Renal cortical epithelial cell (primary cell): ENCODE measurements around the gene HOXD9. TPM values are rescaled to one million over a fixed set of nuclear protein-coding genes. Genes with fewer than 3 reads are reported as not detected.

Source experiments
- DNase-seq: peaks from one replicate; pipeline ENCODE4 v3.0.0-alpha.2; 2011; ENCODE audit warnings: low read depth
- total RNA-seq: library from RNA; depleted of rRNA; stranded (reverse); fragments of >200 nt; gene quantifications from 2 replicates; pipeline ENCODE4 v1.2.3, GENCODE V29; 2014

HOXD9 gene
- total RNA-seq, 1 donor from 2014 or later, result 15.7 TPM

GRCh38 chr2:176098366-176099158 is 24.0 kb upstream of the HOXD9 start:
- no peak for DNase-seq

- no peak for DNase-seq
Observed at GRCh38 chr2:176099159-176099727, 23.3 kb upstream of the HOXD9 start.

- no peak for DNase-seq
Observed at GRCh38 chr2:176099728-176100546, 22.6 kb upstream of the HOXD9 start, which contains the start of gene HOXD12. TSS of gene HOXD12 (plus strand) at chr2:176099795. CDS start at chr2:176099802, 7 bp downstream.

GRCh38 chr2:176100547-176101140 is 21.9 kb upstream of the HOXD9 start:
- no peak for DNase-seq

- no peak for DNase-seq
Observed at GRCh38 chr2:176101216-176101830, 21.2 kb upstream of the HOXD9 start.

- DNase-seq, result no peak
Observed at GRCh38 chr2:176101842-176102241, 20.7 kb upstream of the HOXD9 start.

- no peak for DNase-seq
Observed at GRCh38 chr2:176102309-176102866, 20.1 kb upstream of the HOXD9 start.

GRCh38 chr2:176103194-176103593 is 19.3 kb upstream of the HOXD9 start:
- no peak for DNase-seq

GRCh38 chr2:176103742-176104315 is 18.7 kb upstream of the HOXD9 start:
- DNase-seq, result no peak

- DNase-seq, result peak; percentile 75
Observed at GRCh38 chr2:176104316-176105077, 18.0 kb upstream of the HOXD9 start.

GRCh38 chr2:176105078-176105729 is 17.3 kb upstream of the HOXD9 start:
- DNase-seq, result no peak

- DNase-seq, result no peak
Observed at GRCh38 chr2:176105730-176106580, 16.6 kb upstream of the HOXD9 start.

GRCh38 chr2:176106581-176107539 is 15.7 kb upstream of the HOXD9 start, which contains the start of gene HOXD11:
TSS of gene HOXD11 (plus strand) at chr2:176107280. CDS start at chr2:176107356, 76 bp downstream.
- DNase-seq, result peak; percentile 82

GRCh38 chr2:176107731-176108181 is 14.8 kb upstream of the HOXD9 start:
- no peak for DNase-seq

GRCh38 chr2:176109192-176109901 is 13.2 kb upstream of the HOXD9 start:
- no peak for DNase-seq

GRCh38 chr2:176109946-176110345 is 12.6 kb upstream of the HOXD9 start:
- no peak for DNase-seq
